GM10248 (cell line): ENCODE measurements around the gene TRIM24.

Experiments used
- CTCF ChIA-PET: fragments of 300-600 bp; sonication (Branson Sonifier 250); formaldehyde crosslinking; extraction: SDS; loops from one replicate; lab custom pipeline; 2021; ENCODE audit warnings: antibody characterized with exemption; lab: Yijun Ruan, JAX
- POLR2A ChIA-PET: fragments of 350-650 bp; sonication (Branson Sonifier 250); formaldehyde crosslinking; extraction: SDS; loops from one replicate; lab custom pipeline; 2020; ENCODE audit warnings: antibody characterized with exemption; lab: Yijun Ruan, JAX
- DNase-seq: peaks from one replicate; pipeline ENCODE4 v3.0.0; 2012; ENCODE audit errors: extremely low spot score
- CTCF ChIP-seq: IDR thresholded peaks from 2 replicates; pipeline ENCODE4 v1.5.1; 2012; ENCODE audit warnings: mild to moderate bottlenecking, low read depth; ENCODE audit errors: extremely low read depth, missing control alignments, control extremely low read depth

TRIM24 gene

GRCh38 chr7:138510003-138510402, 49.9 kb downstream of the TRIM24 start:
- ChIA-PET CTCF (no interaction called here), POLR2A (no interaction called here)
- TF ChIP-seq CTCF, result no peak
- DNase-seq, result no peak

GRCh38 chr7:138512092-138512858, 52.2 kb downstream of the TRIM24 start:
- no peak for TF ChIP-seq CTCF
- no peak for DNase-seq
- POLR2A ChIA-PET, result no interaction called here
- CTCF ChIA-PET, result interaction anchor here (1.1 kb wide), 1 partner anchor 14 kb away, joined by 3 read pairs; no protein-coding TSS in a partner anchor

- ChIA-PET CTCF (interaction anchor here (1.1 kb wide), 1 partner anchor 13 kb away, joined by 3 read pairs; no protein-coding TSS in a partner anchor), POLR2A (no interaction called here)
- no peak for TF ChIP-seq CTCF
- DNase-seq, result no peak
Measured at GRCh38 chr7:138512885-138513284, 52.8 kb downstream of the TRIM24 start.

GRCh38 chr7:138513344-138513871, 53.3 kb downstream of the TRIM24 start:
- DNase-seq, result no peak
- POLR2A ChIA-PET, result interaction anchor here (0.5 kb wide), 1 partner anchor 16 kb away, joined by 3 read pairs; no protein-coding TSS in a partner anchor
- no peak for TF ChIP-seq CTCF
- CTCF ChIA-PET, result interaction anchor here (0.9 to 1.1 kb wide), 2 partner anchors 12 kb away, joined by 3 to 4 read pairs; no protein-coding TSS in a partner anchor

GRCh38 chr7:138514044-138514443, 54.0 kb downstream of the TRIM24 start:
- no peak for TF ChIP-seq CTCF
- POLR2A ChIA-PET, result interaction anchor here (0.5 kb wide), 1 partner anchor 17 kb away, joined by 3 read pairs; no protein-coding TSS in a partner anchor

GRCh38 chr7:138515001-138515528, 55.0 kb downstream of the TRIM24 start:
- ChIA-PET POLR2A (no interaction called here), CTCF (interaction anchor here (1.7 kb wide), 1 partner anchor 9 kb away, joined by 7 read pairs; no protein-coding TSS in a partner anchor)
- TF ChIP-seq CTCF, result no peak
- peak; percentile 42 for DNase-seq

More at GRCh38 chr7:138514044-138514443, 54.0 kb downstream of the TRIM24 start:
- no peak for DNase-seq
- CTCF ChIA-PET, result interaction anchor here (0.9 to 1.7 kb wide), 2 partner anchors 8 to 12 kb away, joined by 4 to 7 read pairs; no protein-coding TSS in a partner anchor
